GM21447 (cell line): ENCODE measurements around the gene FOSL1.
"Not testable (repeated sequence)": the region's sequence is repeated elsewhere in the genome, so short reads cannot be mapped to it uniquely, and the experiment has no call there.

ENCODE experiments used
- ATAC-seq: cut with Tn5 transposase; IDR thresholded peaks from one replicate; pipeline ENCODE4 v1.9.1; 2021; ENCODE audit not compliant: unreplicated experiment

FOSL1 gene

DNA sequence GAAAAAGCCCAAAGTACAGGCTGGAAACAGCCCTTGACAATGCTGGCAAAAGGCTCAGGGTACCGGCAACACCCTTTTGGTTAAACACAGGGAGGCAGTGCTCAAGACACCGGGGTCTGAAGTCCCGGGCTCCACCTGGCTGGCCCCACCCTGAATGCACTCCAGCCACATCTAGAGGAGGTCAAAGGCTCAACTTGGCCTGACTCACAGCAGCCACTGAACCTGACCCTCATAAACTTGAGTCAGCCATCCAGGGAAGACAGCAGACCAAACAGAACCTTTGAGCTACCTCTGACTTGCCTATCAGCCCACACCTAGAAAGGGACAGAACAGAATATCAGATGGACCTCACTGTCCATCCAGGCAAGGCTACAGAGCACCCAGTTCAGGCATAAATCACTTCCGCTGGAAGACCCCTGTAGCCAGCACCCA, 46.0 kb downstream of the FOSL1 start:
- ATAC-seq: no peak

DNA sequence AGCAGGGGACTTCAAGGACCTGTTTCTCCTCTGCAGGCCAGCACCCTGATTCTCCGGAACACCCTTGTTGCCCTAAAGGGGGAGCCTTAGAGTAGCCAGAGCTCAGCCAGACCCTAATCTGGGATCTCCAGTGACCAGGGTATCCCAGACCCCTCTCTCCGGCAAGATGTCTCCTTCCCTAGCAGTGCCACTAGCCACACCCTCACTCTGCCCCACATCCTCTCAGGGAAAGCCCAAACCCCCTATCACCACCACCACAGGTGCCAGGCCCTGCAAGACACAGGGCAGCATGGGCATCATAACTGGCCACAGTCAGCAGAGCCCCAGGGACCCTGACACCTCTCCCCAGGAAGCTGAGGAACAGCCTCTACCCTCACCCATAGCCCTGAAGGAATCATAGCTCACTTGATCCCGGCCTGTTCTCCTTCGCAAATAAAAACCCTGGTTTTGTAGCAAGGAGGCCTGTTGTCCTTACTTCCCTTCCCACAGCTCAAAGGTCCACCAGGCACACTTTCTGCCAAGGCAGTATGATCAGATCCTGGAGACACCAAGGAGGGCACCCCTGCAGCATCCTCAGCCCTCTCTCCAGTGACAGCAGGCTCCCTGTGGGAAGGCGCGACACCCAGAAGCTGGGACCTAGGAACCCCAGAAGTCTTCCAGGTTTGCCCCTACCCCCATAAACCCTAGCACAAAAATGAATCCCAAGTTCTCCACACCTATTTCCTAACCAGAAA, 46.8 kb downstream of the FOSL1 start:
- ATAC-seq: no peak

DNA sequence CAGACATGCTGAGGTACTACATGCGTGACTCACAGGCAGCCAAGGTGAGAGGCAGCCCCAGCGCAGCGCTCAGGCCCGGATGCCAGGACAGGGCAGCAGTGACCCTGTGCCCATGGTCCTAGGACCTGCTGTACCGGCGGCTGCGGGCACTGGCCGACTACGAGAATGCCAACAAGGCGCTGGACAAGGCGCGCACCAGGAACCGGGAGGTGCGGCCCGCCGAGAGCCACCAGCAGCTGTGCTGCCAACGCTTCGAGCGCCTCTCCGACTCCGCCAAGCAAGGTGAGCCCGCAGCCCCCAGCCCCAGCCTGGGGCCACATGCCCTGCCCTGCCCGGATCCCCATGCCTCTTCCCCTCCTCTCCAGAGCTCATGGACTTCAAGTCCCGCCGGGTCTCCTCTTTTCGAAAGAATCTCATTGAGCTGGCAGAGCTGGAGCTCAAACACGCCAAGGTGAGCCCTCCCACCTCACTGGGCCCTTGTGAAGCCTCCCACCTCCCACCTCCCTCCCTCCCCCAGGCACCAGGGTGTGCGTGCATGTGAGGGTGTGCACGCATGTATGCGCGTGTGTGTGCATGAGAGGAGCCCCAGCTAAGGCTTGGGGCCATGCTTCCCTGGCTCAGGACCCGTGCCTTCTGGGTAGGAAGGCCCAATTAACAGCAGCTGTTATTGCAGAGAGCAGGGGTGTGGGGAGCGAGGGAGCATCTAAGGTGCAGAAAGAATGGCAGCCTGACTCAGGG, 47.5 kb downstream of the FOSL1 start:
- no peak for ATAC-seq

DNA sequence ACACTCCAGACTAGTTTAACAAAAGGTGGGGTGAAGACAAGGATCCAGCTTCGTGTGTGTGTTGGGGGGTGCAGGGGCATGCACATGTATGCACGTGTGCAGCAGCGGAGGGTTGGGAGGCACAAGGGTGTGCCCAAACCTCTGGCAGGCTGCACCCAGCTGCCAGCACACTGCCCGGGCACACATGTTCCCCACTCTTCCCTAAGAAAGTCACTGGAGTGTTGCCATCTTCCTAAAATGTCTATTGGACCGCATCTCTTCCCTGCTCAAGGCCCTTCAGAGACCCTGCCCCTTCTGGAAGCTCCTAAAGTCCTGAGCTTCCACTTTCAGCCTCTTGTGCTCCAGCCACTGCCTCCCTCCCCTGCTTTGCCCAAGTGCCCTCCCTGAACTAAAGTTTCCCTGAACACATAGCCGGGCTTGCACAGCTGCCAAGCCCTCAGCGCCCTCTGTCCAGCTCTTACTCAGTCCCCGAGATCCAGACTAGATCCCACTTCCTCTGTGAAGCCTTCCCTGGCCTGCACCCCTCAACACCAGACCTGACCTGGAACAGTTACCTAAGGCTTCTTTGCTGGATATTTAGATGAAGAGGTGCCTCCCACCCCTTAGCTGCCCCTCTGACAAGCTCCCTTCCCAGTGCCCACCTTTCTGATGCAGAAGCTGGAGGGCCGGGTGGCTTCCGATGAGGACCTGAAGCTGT, 48.2 kb downstream of the FOSL1 start:
- ATAC-seq: no peak

DNA sequence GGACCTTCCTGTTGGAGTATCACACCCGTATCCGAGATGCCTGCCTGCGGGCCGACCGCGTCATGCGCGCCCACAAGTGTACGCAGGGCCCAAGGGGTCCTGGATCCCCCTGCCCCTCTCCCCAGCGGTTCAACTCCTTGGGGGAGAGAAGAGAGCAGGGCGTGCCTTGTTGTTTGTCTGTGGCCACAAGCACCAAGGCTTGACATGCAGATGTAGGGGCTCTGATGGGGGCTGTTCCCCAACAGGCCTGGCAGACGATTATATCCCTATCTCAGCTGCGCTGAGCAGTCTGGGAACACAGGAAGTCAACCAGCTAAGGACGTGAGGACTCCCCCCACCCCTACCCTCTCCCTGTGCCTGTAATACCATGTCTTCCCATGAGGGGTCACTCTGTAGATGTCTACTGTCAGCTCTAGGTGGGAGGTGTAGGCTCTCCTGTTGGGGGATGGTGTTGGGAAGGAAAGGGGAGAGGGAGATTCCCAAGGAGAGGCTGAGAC, 49.1 kb downstream of the FOSL1 start:
- no peak for ATAC-seq

DNA sequence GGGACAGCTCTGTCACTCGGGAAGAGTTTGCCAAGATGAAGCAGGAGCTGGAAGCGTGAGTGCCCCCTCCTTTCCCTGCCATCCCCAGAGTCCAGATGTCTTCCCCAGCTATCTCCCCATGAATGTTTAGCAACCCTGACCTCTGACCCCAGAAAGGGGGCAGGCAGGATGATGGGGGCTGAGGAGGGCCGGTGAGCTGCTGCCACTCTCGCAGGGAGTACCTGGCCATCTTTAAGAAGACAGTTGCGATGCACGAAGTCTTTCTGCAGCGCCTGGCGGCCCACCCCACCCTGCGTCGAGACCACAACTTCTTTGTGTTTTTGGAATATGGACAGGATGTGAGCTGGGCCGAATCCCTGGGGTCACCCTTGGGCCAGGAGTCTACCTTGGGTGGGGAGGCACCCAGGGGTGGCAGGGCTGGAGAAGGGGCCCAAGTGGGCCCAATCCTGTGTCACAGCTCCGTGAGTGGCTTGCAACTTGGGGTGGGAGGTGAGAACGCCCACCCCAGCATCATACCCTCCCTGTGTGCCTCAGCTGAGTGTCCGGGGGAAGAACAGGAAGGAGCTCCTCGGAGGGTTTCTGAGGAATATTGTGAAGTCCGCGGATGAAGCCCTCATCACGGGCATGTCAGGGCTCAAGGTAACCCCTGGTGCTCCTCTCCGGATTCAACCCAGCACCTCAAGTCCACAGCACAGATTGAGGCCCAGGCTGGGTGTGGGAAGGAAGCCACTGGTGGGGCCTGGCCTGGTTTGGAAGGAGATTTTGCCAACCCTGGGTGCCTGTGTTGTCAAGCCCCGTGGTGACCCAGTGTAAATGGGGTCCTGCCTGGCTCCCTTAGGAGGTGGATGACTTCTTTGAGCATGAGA, 49.7 kb downstream of the FOSL1 start:
- no peak for ATAC-seq

DNA sequence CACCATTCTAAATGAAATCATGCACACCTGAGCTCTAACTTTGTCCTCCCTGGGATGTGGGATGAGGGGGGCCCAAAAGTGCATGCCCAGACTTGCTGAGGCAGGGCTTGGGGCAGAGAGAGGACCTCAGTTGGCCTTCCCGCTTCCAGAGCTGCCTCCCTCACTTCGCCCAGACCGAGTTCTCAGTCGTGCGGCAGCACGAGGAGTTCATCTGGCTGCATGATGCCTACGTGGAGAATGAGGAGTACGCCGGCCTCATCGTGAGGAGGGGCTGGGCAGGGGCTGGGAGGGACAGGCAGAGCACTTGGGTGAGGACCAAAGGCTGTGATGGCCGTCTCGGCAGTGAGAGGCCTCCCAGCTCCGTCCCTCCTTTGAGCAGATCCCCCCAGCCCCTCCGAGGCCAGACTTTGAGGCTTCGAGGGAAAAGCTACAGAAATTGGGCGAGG, 50.4 kb downstream of the FOSL1 start:
- no peak for ATAC-seq

DNA sequence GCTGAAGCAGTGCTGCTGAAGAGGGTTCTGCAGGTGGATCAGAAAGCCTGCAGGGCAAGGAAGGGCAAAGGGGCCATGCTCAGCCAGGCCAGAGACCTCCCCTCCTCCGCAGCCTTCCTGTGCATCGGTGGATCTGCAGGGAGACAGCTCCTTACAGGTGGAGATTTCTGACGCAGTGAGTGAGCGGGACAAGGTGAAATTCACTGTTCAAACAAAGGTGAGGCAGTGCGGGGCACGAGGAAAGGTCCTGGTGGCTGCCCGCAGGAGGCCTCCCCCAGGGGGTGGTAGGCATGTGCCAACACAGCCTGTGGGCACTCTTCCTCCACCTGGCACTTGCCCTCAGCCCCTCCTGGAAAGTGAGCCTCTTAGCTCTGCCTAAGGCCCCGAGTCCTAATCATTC, 50.8 kb downstream of the FOSL1 start:
- no peak for ATAC-seq

DNA sequence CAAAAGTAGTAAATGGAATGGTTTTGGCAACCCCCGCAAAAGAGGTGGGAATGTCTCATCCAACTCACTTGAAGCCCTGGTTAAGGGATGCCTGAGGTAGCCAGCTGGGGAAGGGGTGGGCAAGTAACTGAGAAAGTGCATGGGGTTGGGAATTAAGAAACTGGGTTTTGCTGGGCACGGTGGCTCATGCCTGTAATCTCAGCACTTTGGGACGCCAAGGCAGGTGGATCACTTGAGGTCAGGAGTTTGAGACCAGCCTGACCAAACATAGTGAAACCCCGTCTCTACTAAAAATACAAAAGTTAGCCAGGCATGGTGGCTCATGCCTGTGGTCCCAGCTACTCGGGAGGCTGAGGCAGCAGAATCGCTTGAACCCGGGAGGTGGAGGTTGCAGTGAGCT, 51.5 kb downstream of the FOSL1 start:
- ATAC-seq: not testable (repeated sequence)

DNA sequence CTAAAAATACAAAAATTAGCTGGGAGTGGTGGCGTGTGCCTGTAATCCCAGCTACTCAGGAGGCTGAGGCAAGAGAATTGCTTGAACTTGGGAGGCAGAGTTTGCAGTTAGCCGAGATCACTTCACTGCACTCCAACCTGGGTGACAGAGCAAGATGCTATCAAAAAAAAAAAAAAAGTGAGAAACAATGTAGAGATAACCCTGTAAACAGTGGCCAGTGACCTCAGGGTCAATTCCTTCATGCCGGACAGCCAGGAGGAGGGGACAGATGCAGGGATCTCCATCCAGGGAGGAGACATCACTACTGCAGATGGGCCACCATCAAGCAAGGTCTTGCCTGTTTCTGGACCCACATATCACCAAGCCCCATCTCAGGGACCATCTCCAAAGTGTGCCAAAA, 52.4 kb downstream of the FOSL1 start:
- no peak for ATAC-seq

DNA sequence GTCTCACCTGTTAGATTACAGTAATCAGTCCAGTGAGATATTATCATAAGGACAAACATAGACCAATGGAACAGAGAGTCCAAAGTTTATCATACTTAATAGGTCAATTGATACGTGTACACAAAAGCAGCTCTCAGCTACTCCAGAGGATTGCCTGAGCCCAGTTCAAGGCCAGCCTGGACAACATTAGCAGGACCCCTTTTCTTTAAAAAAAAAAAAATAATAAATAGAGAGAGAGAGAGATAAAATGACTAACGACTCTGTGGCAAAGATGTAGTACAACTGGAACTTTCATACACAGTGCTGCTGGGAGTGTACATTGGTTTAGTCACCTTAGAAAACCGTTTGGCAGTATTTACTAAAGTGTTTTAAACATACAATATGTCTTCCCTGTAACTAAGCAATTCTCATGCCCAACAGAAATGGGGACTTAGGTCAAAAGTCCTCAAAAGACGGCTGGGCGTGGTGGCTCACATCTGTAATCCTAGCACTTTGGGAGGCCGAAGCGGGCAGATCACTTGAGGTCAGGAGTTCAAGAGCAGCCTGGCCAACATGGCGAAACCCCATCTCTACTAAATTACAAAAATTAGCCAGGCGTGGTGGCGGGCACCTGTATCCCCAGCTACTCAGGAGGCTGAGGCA, 55.8 kb downstream of the FOSL1 start:
- ATAC-seq: no peak

DNA sequence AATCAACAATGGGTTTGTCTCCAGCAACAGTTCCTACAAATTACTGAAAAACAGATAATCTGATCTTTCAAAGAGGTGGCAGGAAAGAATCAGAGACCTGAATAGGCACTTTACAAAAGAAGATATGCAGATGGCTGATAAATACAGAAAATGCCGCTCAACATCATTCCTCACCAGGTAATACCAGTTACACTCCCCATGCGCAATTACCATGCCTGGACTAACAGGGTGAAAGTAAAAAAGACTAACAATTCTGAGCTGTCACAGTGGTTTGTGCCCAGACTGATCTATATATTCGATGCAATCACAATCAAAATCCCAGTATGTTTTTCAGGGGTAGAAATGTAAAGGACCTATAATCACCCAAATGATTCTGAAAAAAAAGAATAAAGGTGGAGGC, 56.4 kb downstream of the FOSL1 start:
- ATAC-seq: no peak

DNA sequence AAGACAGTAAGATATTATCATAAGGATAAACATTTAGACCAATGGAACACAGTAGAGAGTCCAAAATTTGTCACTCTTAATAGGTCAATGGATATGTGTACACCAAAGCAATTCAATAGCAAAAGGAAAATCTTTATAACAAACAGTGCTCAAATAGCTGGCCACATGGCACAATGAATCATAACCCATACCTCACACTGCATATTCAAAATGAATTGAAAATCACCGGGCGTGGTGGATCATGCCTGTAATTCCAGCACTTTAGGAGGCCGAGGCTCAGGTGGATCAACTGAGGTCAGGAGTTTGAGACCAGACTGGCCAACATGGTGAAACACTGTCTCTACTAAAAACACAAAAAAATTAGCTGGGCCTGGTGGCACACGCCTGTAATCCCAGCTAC, 58.0 kb downstream of the FOSL1 start:
- ATAC-seq: no peak
